C4-2B (cell line): ENCODE measurements around the gene EVC.

ENCODE experiments used
- CTCF ChIP-seq: fragments of 450-650 bp; conservative IDR thresholded peaks from 2 replicates; pipeline ENCODE4 v1.5.1; 2017; ENCODE audit warnings: mild to moderate bottlenecking
- ZFX ChIP-seq: fragments of 450-650 bp; IDR thresholded peaks from 2 replicates; pipeline ENCODE4 v1.6.1; 2017

GRCh38 chr4:5747738-5748375 is 36.9 kb downstream of the EVC start:
- TF ChIP-seq CTCF: no peak
- TF ChIP-seq ZFX: no peak
